Loucy (cell line): Measurements from ENCODE around the gene SCAMP4.

ENCODE experiments used
- H2AFZ ChIP-seq: fragments of 200-600 bp; sonication (generic); 2 replicates; pipeline ENCODE4 v1.6.0; 2016; ENCODE audit warnings: antibody characterized with exemption, mild to moderate bottlenecking, low read length, moderate library complexity
- H3F3A ChIP-seq: fragments of 200-600 bp; 2 replicates; pipeline ENCODE4 v1.6.0; 2016; ENCODE audit warnings: antibody characterized with exemption, low read depth, mild to moderate bottlenecking
- H3K27me3 ChIP-seq: fragments of 200-600 bp; sonication (generic); 2 replicates; pipeline ENCODE4 v1.6.1; 2014; ENCODE audit warnings: low read length, mild to moderate bottlenecking; ENCODE audit not compliant: insufficient read depth, poor library complexity, severe bottlenecking
- H3K36me3 ChIP-seq: fragments of 200-600 bp; sonication (generic); 2 replicates; pipeline ENCODE4 v1.6.1; 2016; ENCODE audit warnings: low read length; ENCODE audit not compliant: insufficient read depth
- H3K4me1 ChIP-seq: fragments of 200-600 bp; sonication (generic); 2 replicates; pipeline ENCODE4 v1.5.1; 2014; ENCODE audit warnings: low read length, mild to moderate bottlenecking; ENCODE audit not compliant: insufficient read depth, poor library complexity, severe bottlenecking
- H3K4me2 ChIP-seq: fragments of 200-600 bp; sonication (generic); 2 replicates; pipeline ENCODE4 v1.6.0; 2014; ENCODE audit warnings: antibody characterized with exemption, low read length, low read depth, mild to moderate bottlenecking; ENCODE audit not compliant: poor library complexity, severe bottlenecking
- H3K4me3 ChIP-seq: fragments of 200-600 bp; sonication (generic); 2 replicates; pipeline ENCODE4 v1.5.1; 2014; ENCODE audit warnings: low read length, mild to moderate bottlenecking, mixed read lengths; ENCODE audit not compliant: poor library complexity, severe bottlenecking
- H3K79me2 ChIP-seq: fragments of 200-600 bp; sonication (generic); 2 replicates; pipeline ENCODE4 v1.6.1; 2014; ENCODE audit warnings: low read length; ENCODE audit not compliant: insufficient read depth
- H3K9ac ChIP-seq: fragments of 200-600 bp; sonication (generic); 2 replicates; pipeline ENCODE4 v1.6.0; 2014; ENCODE audit warnings: mild to moderate bottlenecking, low read depth, low read length, moderate library complexity; ENCODE audit not compliant: poor library complexity, severe bottlenecking
- H3K9me2 ChIP-seq: fragments of 200-600 bp; sonication (generic); replicated peaks from 2 replicates; pipeline ENCODE4 v1.6.1; 2016; ENCODE audit warnings: low read depth, low read length, mixed read lengths
- H3K9me3 ChIP-seq: fragments of 200-600 bp; sonication (generic); 2 replicates; pipeline ENCODE4 v1.6.1; 2014; ENCODE audit warnings: mild to moderate bottlenecking, antibody characterized with exemption, low read length, low read depth; ENCODE audit not compliant: insufficient read depth
- H4K20me1 ChIP-seq: fragments of 200-600 bp; sonication (generic); 2 replicates; pipeline ENCODE4 v1.6.0; 2014; ENCODE audit warnings: antibody characterized with exemption, low read length, mild to moderate bottlenecking; ENCODE audit not compliant: insufficient read depth, poor library complexity, severe bottlenecking
- EZH2phosphoT487 ChIP-seq: fragments of 200-600 bp; IDR thresholded peaks from 2 replicates; pipeline ENCODE4 v1.6.1; 2018; ENCODE audit warnings: antibody characterized with exemption, mild to moderate bottlenecking, moderate library complexity, borderline replicate concordance
- TF ChIP-seq, protein P1 (sequence below): fragments of 200-600 bp; sonication (generic); conservative IDR thresholded peaks from 2 replicates; pipeline ENCODE4 v1.5.1; 2014; ENCODE audit warnings: mild to moderate bottlenecking, antibody characterized with exemption, low read length

The SCAMP4 gene

GRCh38 chr19:1936916-1937610, 31.9 kb downstream of the SCAMP4 start:
- Histone ChIP-seq H2AFZ (no peak overlapping the region), H3K4me2 (no peak overlapping the region), H3K79me2 (peaks cover 18% of the 10 kb centered on the region; the same call in 1 of the 2 replicates), H3K36me3 (no peaks in the 10 kb centered on the region), H3K27me3 (no peaks in the 10 kb centered on the region), H3K4me3 (no peak overlapping the region), H3F3A (no peaks in the 10 kb centered on the region; the same call in 1 of the 2 replicates), H3K9me3 (no peaks in the 10 kb centered on the region), H3K9ac (no peak overlapping the region), H4K20me1 (peaks cover 5% of the 10 kb centered on the region), H3K4me1 (peaks cover 7% of the 10 kb centered on the region), H3K9me2 (no peaks in the 10 kb centered on the region)
- TF ChIP-seq EZH2phosphoT487 = no peak
- TF ChIP-seq, protein P1, sequence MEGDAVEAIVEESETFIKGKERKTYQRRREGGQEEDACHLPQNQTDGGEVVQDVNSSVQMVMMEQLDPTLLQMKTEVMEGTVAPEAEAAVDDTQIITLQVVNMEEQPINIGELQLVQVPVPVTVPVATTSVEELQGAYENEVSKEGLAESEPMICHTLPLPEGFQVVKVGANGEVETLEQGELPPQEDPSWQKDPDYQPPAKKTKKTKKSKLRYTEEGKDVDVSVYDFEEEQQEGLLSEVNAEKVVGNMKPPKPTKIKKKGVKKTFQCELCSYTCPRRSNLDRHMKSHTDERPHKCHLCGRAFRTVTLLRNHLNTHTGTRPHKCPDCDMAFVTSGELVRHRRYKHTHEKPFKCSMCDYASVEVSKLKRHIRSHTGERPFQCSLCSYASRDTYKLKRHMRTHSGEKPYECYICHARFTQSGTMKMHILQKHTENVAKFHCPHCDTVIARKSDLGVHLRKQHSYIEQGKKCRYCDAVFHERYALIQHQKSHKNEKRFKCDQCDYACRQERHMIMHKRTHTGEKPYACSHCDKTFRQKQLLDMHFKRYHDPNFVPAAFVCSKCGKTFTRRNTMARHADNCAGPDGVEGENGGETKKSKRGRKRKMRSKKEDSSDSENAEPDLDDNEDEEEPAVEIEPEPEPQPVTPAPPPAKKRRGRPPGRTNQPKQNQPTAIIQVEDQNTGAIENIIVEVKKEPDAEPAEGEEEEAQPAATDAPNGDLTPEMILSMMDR = no peak

DNA sequence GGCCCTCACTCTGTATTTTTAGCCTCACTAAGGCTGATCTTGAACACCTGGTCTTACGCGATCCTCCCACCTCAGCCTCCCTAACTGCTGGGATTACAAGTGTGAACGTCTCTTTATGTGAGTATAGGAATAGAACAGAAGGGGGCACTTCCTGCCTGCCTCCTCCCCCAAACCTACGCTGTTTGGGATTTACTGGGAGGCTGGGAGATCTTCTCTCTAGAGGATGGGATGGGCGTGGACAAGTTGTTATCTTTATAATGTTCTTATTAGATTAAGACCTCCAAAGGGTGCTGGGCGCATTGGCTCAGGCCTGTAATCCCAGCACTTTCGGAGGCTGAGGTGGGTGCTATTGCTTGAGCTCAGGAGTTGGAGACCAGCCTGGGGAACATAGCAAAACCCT, 32.9 kb downstream of the SCAMP4 start:
- H3K4me3 ChIP-seq = no peak overlapping the region
- no peaks in the 10 kb centered on the region for H3K36me3 ChIP-seq
- H3K4me1 ChIP-seq = peaks cover 11% of the 10 kb centered on the region
- no peak overlapping the region for H3K4me2 ChIP-seq
- H4K20me1 ChIP-seq = peaks cover 12% of the 10 kb centered on the region
- H3K27me3 ChIP-seq = no peaks in the 10 kb centered on the region
- no peak overlapping the region for H3K9ac ChIP-seq
- H3F3A ChIP-seq = no peaks in the 10 kb centered on the region; the same call in 1 of the 2 replicates
- no peaks in the 10 kb centered on the region for H3K9me2 ChIP-seq
- TF ChIP-seq, protein P1 = no peak
- no peak for TF ChIP-seq EZH2phosphoT487
- no peaks in the 10 kb centered on the region for H3K9me3 ChIP-seq
- no peak overlapping the region for H2AFZ ChIP-seq
- peaks cover 28% of the 10 kb centered on the region for H3K79me2 ChIP-seq

DNA sequence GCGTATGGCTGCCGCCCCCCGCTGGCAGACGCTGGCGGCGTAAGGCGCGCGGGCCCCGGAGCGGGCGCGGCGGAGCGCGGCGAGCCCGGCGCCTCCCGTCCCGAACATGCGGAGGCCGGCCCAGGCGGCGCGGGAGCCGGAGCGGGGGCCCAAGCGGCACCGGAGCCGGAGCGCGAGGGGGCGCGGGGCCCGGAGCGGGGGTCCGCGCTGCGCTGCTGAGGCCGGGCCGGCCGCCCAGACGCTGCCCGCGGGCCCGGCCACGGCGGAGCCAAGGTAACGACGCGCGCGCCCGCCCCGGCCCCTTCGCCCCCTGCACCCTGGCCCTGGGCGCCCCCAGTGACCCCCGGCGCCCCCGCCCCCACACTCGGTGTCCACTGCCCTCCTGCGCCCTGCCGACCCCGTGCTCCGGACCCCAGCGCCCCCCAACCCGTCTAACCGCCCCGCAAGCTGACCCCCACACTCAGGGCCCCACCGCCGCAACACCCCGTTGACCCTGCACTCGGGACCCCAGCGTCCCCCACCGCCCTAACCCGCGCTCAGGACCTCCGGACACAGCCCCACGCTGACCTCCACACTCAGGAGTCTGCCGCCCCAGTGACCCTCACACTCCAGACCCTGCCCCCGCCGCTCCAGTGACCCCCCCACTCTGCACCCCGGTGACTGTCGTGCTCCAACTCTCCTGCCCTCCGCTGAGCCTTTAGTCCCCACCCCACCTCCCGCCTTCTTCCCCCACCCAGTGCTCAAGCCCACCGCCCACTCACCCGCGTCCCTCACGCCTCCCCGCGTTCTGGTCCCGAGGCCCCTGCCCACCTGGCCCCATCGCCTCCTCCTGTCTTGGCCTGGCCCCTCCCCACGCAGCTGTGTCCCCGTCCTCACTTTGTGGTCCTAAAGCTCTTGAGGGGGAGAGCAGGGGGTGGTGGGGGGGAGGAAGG, 36.2 kb downstream of the SCAMP4 start, which contains the start of gene CSNK1G2:
CSNK1G2 (plus strand) TSS at position 27 of the 932 bp plus-strand sequence. CDS start 28,601 bp downstream, outside the sequence.
- Histone ChIP-seq H3K27me3 (no peaks in the 10 kb centered on the region), H3K9me3 (no peaks in the 10 kb centered on the region), H3K9ac (peak within 1 kb of the TSS; percentile 84), H2AFZ (peak within 1 kb of the TSS; percentile 54), H3K4me2 (peak within 1 kb of the TSS; percentile 94), H3F3A (no peaks in the 10 kb centered on the region; the same call in 1 of the 2 replicates), H3K79me2 (peaks cover 59% of the 10 kb centered on the region), H3K4me3 (peak within 1 kb of the TSS; percentile 86), H4K20me1 (peaks cover 43% of the 10 kb centered on the region), H3K36me3 (no peaks in the 10 kb centered on the region), H3K9me2 (no peaks in the 10 kb centered on the region), H3K4me1 (peaks cover 24% of the 10 kb centered on the region)
- TF ChIP-seq, protein P1 = no peak
- TF ChIP-seq EZH2phosphoT487 = no peak
